GM19467 (cell line): ENCODE measurements around the gene DLX4.

Experiments
- ATAC-seq: cut with Tn5 transposase; IDR thresholded peaks from one replicate; pipeline ENCODE4 v1.9.1; 2021; ENCODE audit warnings: mild to moderate bottlenecking, moderate library complexity; ENCODE audit not compliant: unreplicated experiment

The DLX4 gene

GRCh38 chr17:49986396-49987289 is 17.7 kb downstream of the DLX4 start:
- ATAC-seq = no peak

- no peak for ATAC-seq
Observed at GRCh38 chr17:49987290-49987585, 18.2 kb downstream of the DLX4 start.

- ATAC-seq = no peak
Observed at GRCh38 chr17:49987681-49988441, 18.9 kb downstream of the DLX4 start.

- no peak for ATAC-seq
Observed at GRCh38 chr17:49989518-49989880, 20.5 kb downstream of the DLX4 start.

- ATAC-seq = no peak
Observed at GRCh38 chr17:49990331-49990730, 21.3 kb downstream of the DLX4 start.

GRCh38 chr17:49990921-49991320 is 21.9 kb downstream of the DLX4 start:
- no peak for ATAC-seq

- no peak for ATAC-seq
Observed at GRCh38 chr17:49991409-49991808, 22.4 kb downstream of the DLX4 start.

- no peak for ATAC-seq
Observed at GRCh38 chr17:49992191-49992932, 23.4 kb downstream of the DLX4 start.

GRCh38 chr17:49992933-49993422 is 24.0 kb downstream of the DLX4 start:
- no peak for ATAC-seq

GRCh38 chr17:49993423-49994060 is 24.6 kb downstream of the DLX4 start:
- ATAC-seq = no peak

- ATAC-seq = no peak
Observed at GRCh38 chr17:49994085-49995054, 25.4 kb downstream of the DLX4 start.

GRCh38 chr17:49995055-49995738 is 26.2 kb downstream of the DLX4 start, which contains the start of gene DLX3:
Gene DLX3 (minus strand): TSS chr17:49995224. CDS start chr17:49994998, 226 bp downstream.
- ATAC-seq = no peak

GRCh38 chr17:49996121-49996494 is 27.1 kb downstream of the DLX4 start:
- no peak for ATAC-seq

GRCh38 chr17:49996495-49997300 is 27.7 kb downstream of the DLX4 start:
- no peak for ATAC-seq

GRCh38 chr17:49997301-49997650 is 28.3 kb downstream of the DLX4 start:
- no peak for ATAC-seq

- peak; percentile 70 for ATAC-seq
Observed at GRCh38 chr17:49997773-49998703, 29.0 kb downstream of the DLX4 start.

GRCh38 chr17:49998836-49999511 is 30.0 kb downstream of the DLX4 start:
- ATAC-seq = no peak
